PFSK-1 (cell line): ENCODE measurements around the gene PANK4.

Experiments
- FOXP2 ChIP-seq: optimal IDR thresholded peaks from 2 replicates; pipeline ENCODE3; 2011; ENCODE audit warnings: borderline replicate concordance, control low read depth, inconsistent platforms; ENCODE audit not compliant: insufficient read depth; ENCODE audit errors: extremely low read length, extremely low read depth
- POLR2AphosphoS5 ChIP-seq: IDR thresholded peaks from 2 replicates; pipeline ENCODE4 v1.6.1; 2012; ENCODE audit warnings: low read depth, mild to moderate bottlenecking, control low read depth, low read length, moderate library complexity
- REST ChIP-seq, 2 experiments: IDR thresholded peaks; 2 replicates each; pipeline versions ENCODE4 v1.6.1 to v1.8.0; 2011 to 2012; ENCODE audit warnings: low read depth in 2 of 2, low read length in 2 of 2, control low read depth in 1 of 2, inconsistent platforms in 1 of 2, mild to moderate bottlenecking in 1 of 2, moderate library complexity in 1 of 2; ENCODE audit not compliant: insufficient read depth in 1 of 2
- SIN3A ChIP-seq: IDR thresholded peaks from 2 replicates; pipeline ENCODE4 v1.6.1; 2012; ENCODE audit warnings: mild to moderate bottlenecking, low read length, moderate library complexity, borderline replicate concordance; ENCODE audit not compliant: insufficient read depth
- TAF1 ChIP-seq: IDR thresholded peaks from 2 replicates; pipeline ENCODE4 v1.6.1; 2012; ENCODE audit warnings: low read length, control low read depth, borderline replicate concordance; ENCODE audit not compliant: insufficient read depth

The PANK4 gene

GRCh38 chr1:2539312-2539907, 13.0 kb upstream of the PANK4 start:
- no peak for TF ChIP-seq REST (IDR thresholded peaks at IDR 0.05; ENCODE audit: insufficient read depth in 1 of 2, low read depth in 2 of 2, low read length in 2 of 2)
- no peak for TF ChIP-seq SIN3A
- TF ChIP-seq TAF1 = no peak
- no peak for TF ChIP-seq POLR2AphosphoS5

GRCh38 chr1:2538872-2539271, 12.5 kb upstream of the PANK4 start:
- TF ChIP-seq SIN3A (no peak), REST (IDR thresholded peaks at IDR 0.05; ENCODE audit: insufficient read depth in 1 of 2, low read depth in 2 of 2, low read length in 2 of 2) (no peak), POLR2AphosphoS5 (no peak), TAF1 (no peak), FOXP2 (no peak)

GRCh38 chr1:2538376-2538775, 12.0 kb upstream of the PANK4 start:
- TF ChIP-seq SIN3A (no peak), FOXP2 (no peak), REST (IDR thresholded peaks at IDR 0.05; ENCODE audit: insufficient read depth in 1 of 2, low read depth in 2 of 2, low read length in 2 of 2) (no peak), POLR2AphosphoS5 (no peak), TAF1 (no peak)

- TF ChIP-seq TAF1 (no peak), POLR2AphosphoS5 (no peak), REST (IDR thresholded peaks at IDR 0.05; ENCODE audit: insufficient read depth in 1 of 2, low read depth in 2 of 2, low read length in 2 of 2) (no peak), SIN3A (no peak), FOXP2 (no peak)
These were observed 11.4 kb upstream of the PANK4 start for GRCh38 chr1:2537784-2538115.

- TF ChIP-seq FOXP2 = no peak
- TF ChIP-seq SIN3A = no peak
These were observed 9.6 kb upstream of the PANK4 start for GRCh38 chr1:2535981-2536380.
